Activated CD8-positive, alpha-beta T cell treated with anti-CD3 and anti-CD28 coated beads, Interleukin-2, amount 10 ng/mL, durations not matched to agents 7 days and 5 days (primary cell): ENCODE results near the gene IFT20. TPM values are rescaled to one million over a fixed set of nuclear protein-coding genes. Genes with fewer than 3 reads are reported as not detected.

Experiments used
- ATAC-seq: fragments of 150-1000 bp; cut with Tn5 transposase; one replicate; pipeline ENCODE4 v1.10.0; 2021; ENCODE audit warnings: moderate library complexity
- CTCF ChIA-PET: fragments of 350-600 bp; sonication (Branson Sonifier 250); formaldehyde crosslinking; loops from one replicate; lab custom pipeline; 2021; ENCODE audit warnings: antibody characterized with exemption; lab: Charles Lee
- POLR2A ChIA-PET: fragments of 350-600 bp; sonication (Branson Sonifier 250); formaldehyde crosslinking; loops from one replicate; lab custom pipeline; 2021; ENCODE audit warnings: antibody characterized with exemption; lab: Charles Lee
- DNase-seq: peaks from one replicate; pipeline ENCODE4 v3.0.0-alpha.2; 2020
- H3K27ac Mint-ChIP-seq: one replicate; pipeline ENCODE4 v1.8.0; 2021; ENCODE audit warnings: mild to moderate bottlenecking, mixed read lengths
- H3K27me3 Mint-ChIP-seq: one replicate; pipeline ENCODE4 v1.8.0; 2021; ENCODE audit warnings: low read depth, mixed read lengths
- H3K36me3 Mint-ChIP-seq: one replicate; pipeline ENCODE4 v1.8.0; 2021; ENCODE audit warnings: low read depth, mixed read lengths
- H3K4me1 Mint-ChIP-seq: one replicate; pipeline ENCODE4 v1.8.0; 2021; ENCODE audit warnings: low read depth, mixed read lengths
- H3K4me3 Mint-ChIP-seq: one replicate; pipeline ENCODE4 v1.8.0; 2021; ENCODE audit warnings: mild to moderate bottlenecking, mixed read lengths
- H3K9me3 Mint-ChIP-seq: one replicate; pipeline ENCODE4 v1.8.0; 2022; ENCODE audit warnings: mixed read lengths; ENCODE audit not compliant: insufficient read depth
- total RNA-seq, 2 experiments: library from RNA; stranded (reverse); gene quantifications; one replicate each; pipeline ENCODE4 v1.2.3, GENCODE V29; 2021

IFT20 gene
- total RNA-seq, 2 experiments from 2014 or later, result 20.7 to 22.7 TPM

GRCh38 chr17:28370744-28371103 lies 35.5 kb upstream of the IFT20 start:
- H3K9me3 Mint-ChIP-seq, result no peaks in the 10 kb centered on the region
- POLR2A ChIA-PET, result interaction anchor here (1.7 to 7.4 kb wide), 2 partner anchors 13 to 35 kb away, joined by 5 to 45 read pairs; partner anchors contain the start of genes IFT20, POLDIP2 and TNFAIP1

GRCh38 chr17:28370035-28370743 lies 34.9 kb upstream of the IFT20 start, which contains the start of gene VTN:
Gene VTN, minus strand, starts transcription at chr17:28370307. Its CDS starts 104 bp downstream, at chr17:28370203.
- H3K36me3 Mint-ChIP-seq, result peaks cover 4% of the 10 kb centered on the region
- H3K27ac Mint-ChIP-seq, result peak within 1 kb of the TSS; percentile 85
- H3K4me3 Mint-ChIP-seq, result peak within 1 kb of the TSS; percentile 87
- CTCF ChIA-PET, result interaction anchor here (0.6 to 1.7 kb wide), 3 partner anchors 14 to 179 kb away, joined by 3 to 4 read pairs (median 4); no protein-coding TSS in a partner anchor
- ATAC-seq (no peak), DNase-seq (no peak)
- no peaks in the 10 kb centered on the region for H3K9me3 Mint-ChIP-seq
- H3K4me1 Mint-ChIP-seq, result peaks cover 21% of the 10 kb centered on the region
- POLR2A ChIA-PET, result interaction anchor here (1.7 to 7.4 kb wide), 2 partner anchors 13 to 34 kb away, joined by 5 to 45 read pairs; partner anchors contain the start of genes IFT20, POLDIP2 and TNFAIP1
- H3K27me3 Mint-ChIP-seq, result no peaks in the 10 kb centered on the region

More at GRCh38 chr17:28370744-28371103, 35.5 kb upstream of the IFT20 start:
- ATAC-seq (no peak), DNase-seq (no peak)
- CTCF ChIA-PET, result interaction anchor here (0.6 to 1.7 kb wide), 3 partner anchors 13 to 178 kb away, joined by 3 to 4 read pairs (median 4); no protein-coding TSS in a partner anchor
- Mint-ChIP-seq H3K27ac (no peak overlapping the region), H3K4me3 (peak overlapping the region; percentile 87), H3K36me3 (peaks cover 4% of the 10 kb centered on the region), H3K27me3 (no peaks in the 10 kb centered on the region), H3K4me1 (peaks cover 21% of the 10 kb centered on the region)

- no peak for DNase-seq
- POLR2A ChIA-PET, result interaction anchor here (1.7 to 7.4 kb wide), 2 partner anchors 12 to 34 kb away, joined by 5 to 45 read pairs; partner anchors contain the start of genes IFT20, POLDIP2 and TNFAIP1
- H3K4me1 Mint-ChIP-seq, result peaks cover 21% of the 10 kb centered on the region
- peaks cover 4% of the 10 kb centered on the region for H3K36me3 Mint-ChIP-seq
- CTCF ChIA-PET, result interaction anchor here (1.2 to 1.7 kb wide), 2 partner anchors 14 to 179 kb away, joined by 4 read pairs; no protein-coding TSS in a partner anchor
- no peak for ATAC-seq
- H3K27ac Mint-ChIP-seq, result no peak overlapping the region
- no peak overlapping the region for H3K4me3 Mint-ChIP-seq
- H3K9me3 Mint-ChIP-seq, result no peaks in the 10 kb centered on the region
- H3K27me3 Mint-ChIP-seq, result no peaks in the 10 kb centered on the region
These were observed 34.4 kb upstream of the IFT20 start for GRCh38 chr17:28369684-28370034.

- POLR2A ChIA-PET, result interaction anchor here (1.7 to 7.4 kb wide), 2 partner anchors 12 to 33 kb away, joined by 5 to 45 read pairs; partner anchors contain the start of genes IFT20, POLDIP2 and TNFAIP1
These were observed 33.8 kb upstream of the IFT20 start for GRCh38 chr17:28368915-28369683.

GRCh38 chr17:28368306-28368831 lies 33.1 kb upstream of the IFT20 start:
- no peaks in the 10 kb centered on the region for H3K27me3 Mint-ChIP-seq
- peaks cover under 1% of the 10 kb centered on the region for H3K36me3 Mint-ChIP-seq
- ChIA-PET POLR2A (interaction anchor here (7.4 kb wide), 1 partner anchor 11 kb away, joined by 45 read pairs; the partner anchor contains the start of gene POLDIP2), CTCF (interaction anchor here (1.5 kb wide), 1 partner anchor 10 kb away, joined by 6 read pairs; no protein-coding TSS in a partner anchor)
- no peak for DNase-seq
- peaks cover 17% of the 10 kb centered on the region for H3K4me1 Mint-ChIP-seq
- ATAC-seq, result no peak
- no peaks in the 10 kb centered on the region for H3K9me3 Mint-ChIP-seq
- H3K27ac Mint-ChIP-seq, result no peak overlapping the region
- no peak overlapping the region for H3K4me3 Mint-ChIP-seq

More at GRCh38 chr17:28368915-28369683, 33.8 kb upstream of the IFT20 start:
- Mint-ChIP-seq H3K27ac (no peak overlapping the region), H3K9me3 (no peaks in the 10 kb centered on the region), H3K36me3 (peaks cover 4% of the 10 kb centered on the region), H3K27me3 (no peaks in the 10 kb centered on the region), H3K4me1 (peaks cover 21% of the 10 kb centered on the region), H3K4me3 (no peak overlapping the region)
- no peak for DNase-seq
- CTCF ChIA-PET, result interaction anchor here (1.5 kb wide), 1 partner anchor 10 kb away, joined by 6 read pairs; no protein-coding TSS in a partner anchor
- ATAC-seq, result no peak

- H3K36me3 Mint-ChIP-seq, result no peaks in the 10 kb centered on the region
- H3K4me1 Mint-ChIP-seq, result peaks cover 11% of the 10 kb centered on the region
- POLR2A ChIA-PET, result interaction anchor here (7.4 kb wide), 1 partner anchor 10 kb away, joined by 45 read pairs; the partner anchor contains the start of gene POLDIP2
- H3K4me3 Mint-ChIP-seq, result no peak overlapping the region
- DNase-seq, result no peak
- no peak overlapping the region for H3K27ac Mint-ChIP-seq
- no peak for ATAC-seq
- no peaks in the 10 kb centered on the region for H3K27me3 Mint-ChIP-seq
- no peaks in the 10 kb centered on the region for H3K9me3 Mint-ChIP-seq
- CTCF ChIA-PET, result interaction anchor here (1.5 kb wide), 1 partner anchor 9 kb away, joined by 6 read pairs; no protein-coding TSS in a partner anchor
These were observed 32.5 kb upstream of the IFT20 start for GRCh38 chr17:28367641-28368305.

- Mint-ChIP-seq H3K27ac (no peak overlapping the region), H3K36me3 (peaks cover 3% of the 10 kb centered on the region), H3K4me1 (peaks cover 5% of the 10 kb centered on the region), H3K27me3 (no peaks in the 10 kb centered on the region), H3K9me3 (no peaks in the 10 kb centered on the region), H3K4me3 (no peak overlapping the region)
- DNase-seq (no peak), ATAC-seq (no peak)
- ChIA-PET POLR2A (interaction anchor here (0.8 to 7.4 kb wide), 2 partner anchors 9 to 233 kb away, joined by 3 to 45 read pairs; partner anchors contain the start of gene POLDIP2), CTCF (interaction anchor here (0.6 to 1.0 kb wide), 2 partner anchors 9 to 50 kb away, joined by 3 read pairs; partner anchors contain the start of gene POLDIP2)
These were observed 31.3 kb upstream of the IFT20 start for GRCh38 chr17:28366605-28367004.

GRCh38 chr17:28365487-28365886 lies 30.2 kb upstream of the IFT20 start:
- Mint-ChIP-seq H3K27me3 (no peaks in the 10 kb centered on the region), H3K4me1 (peaks cover 3% of the 10 kb centered on the region), H3K9me3 (no peaks in the 10 kb centered on the region), H3K36me3 (peaks cover 12% of the 10 kb centered on the region), H3K4me3 (no peak overlapping the region), H3K27ac (no peak overlapping the region)
- no peak for DNase-seq
- ChIA-PET CTCF (no interaction called here), POLR2A (no interaction called here)
- ATAC-seq, result no peak

- ATAC-seq (no peak), DNase-seq (no peak)
- CTCF ChIA-PET, result no interaction called here
- H3K36me3 Mint-ChIP-seq, result peaks cover 15% of the 10 kb centered on the region
- no peaks in the 10 kb centered on the region for H3K4me1 Mint-ChIP-seq
- no peaks in the 10 kb centered on the region for H3K27me3 Mint-ChIP-seq
- no peaks in the 10 kb centered on the region for H3K9me3 Mint-ChIP-seq
- POLR2A ChIA-PET, result interaction anchor here (1.1 kb wide), 1 partner anchor 16 kb away, joined by 3 read pairs; no protein-coding TSS in a partner anchor
- no peak within 1 kb of the TSS for H3K4me3 Mint-ChIP-seq
- H3K27ac Mint-ChIP-seq, result no peak within 1 kb of the TSS
These were observed 29.5 kb upstream of the IFT20 start, which contains the start of gene SEBOX for GRCh38 chr17:28364665-28365363. Gene SEBOX, minus strand, starts transcription at chr17:28365199. Its CDS starts 48 bp downstream, at chr17:28365151.
